ENCODE results near the gene TMEM175. TPM values are rescaled to one million over a fixed set of nuclear protein-coding genes. Genes with fewer than 3 reads are reported as not detected.

Gene TMEM175
- total RNA-seq, 3 donors from 2014 or later, result 12.5 to 15.6 (median 14.7) TPM

- Mint-ChIP-seq H3K27me3 (ENCODE audit: low read depth) (no peaks in the 10 kb centered on the region), H3K4me1 (ENCODE audit: low read depth) (no peaks in the 10 kb centered on the region), H3K4me3 (no peak overlapping the region), H3K36me3 (ENCODE audit: insufficient read depth) (peaks cover 5% of the 10 kb centered on the region), H3K9me3 (no peaks in the 10 kb centered on the region)
- no peak for ATAC-seq
- no peak for DNase-seq
Observed at GRCh38 chr4:960140-960635, 27.9 kb downstream of the TMEM175 start.

GRCh38 chr4:960636-961350 lies 28.5 kb downstream of the TMEM175 start:
- H3K4me1 Mint-ChIP-seq (ENCODE audit: low read depth), result no peaks in the 10 kb centered on the region
- H3K9me3 Mint-ChIP-seq, result no peaks in the 10 kb centered on the region
- no peaks in the 10 kb centered on the region for H3K27me3 Mint-ChIP-seq (ENCODE audit: low read depth)
- peaks cover 5% of the 10 kb centered on the region for H3K36me3 Mint-ChIP-seq (ENCODE audit: insufficient read depth)
- no peak for ATAC-seq
- DNase-seq, result no peak
- no peak overlapping the region for H3K4me3 Mint-ChIP-seq

- peaks cover 5% of the 10 kb centered on the region for H3K36me3 Mint-ChIP-seq (ENCODE audit: insufficient read depth)
- H3K9me3 Mint-ChIP-seq, result no peaks in the 10 kb centered on the region
- no peaks in the 10 kb centered on the region for H3K4me1 Mint-ChIP-seq (ENCODE audit: low read depth)
- ATAC-seq (no peak), DNase-seq (no peak)
- H3K4me3 Mint-ChIP-seq, result no peak overlapping the region
- no peaks in the 10 kb centered on the region for H3K27me3 Mint-ChIP-seq (ENCODE audit: low read depth)
Observed at GRCh38 chr4:961351-962230, 29.3 kb downstream of the TMEM175 start.

- H3K27me3 Mint-ChIP-seq (ENCODE audit: low read depth), result no peaks in the 10 kb centered on the region
- ATAC-seq (no peak), DNase-seq (no peak)
- H3K4me3 Mint-ChIP-seq, result no peak overlapping the region
- no peaks in the 10 kb centered on the region for H3K9me3 Mint-ChIP-seq
- no peaks in the 10 kb centered on the region for H3K4me1 Mint-ChIP-seq (ENCODE audit: low read depth)
- peaks cover 5% of the 10 kb centered on the region for H3K36me3 Mint-ChIP-seq (ENCODE audit: insufficient read depth)
Observed at GRCh38 chr4:962231-963208, 30.3 kb downstream of the TMEM175 start.

DNA sequence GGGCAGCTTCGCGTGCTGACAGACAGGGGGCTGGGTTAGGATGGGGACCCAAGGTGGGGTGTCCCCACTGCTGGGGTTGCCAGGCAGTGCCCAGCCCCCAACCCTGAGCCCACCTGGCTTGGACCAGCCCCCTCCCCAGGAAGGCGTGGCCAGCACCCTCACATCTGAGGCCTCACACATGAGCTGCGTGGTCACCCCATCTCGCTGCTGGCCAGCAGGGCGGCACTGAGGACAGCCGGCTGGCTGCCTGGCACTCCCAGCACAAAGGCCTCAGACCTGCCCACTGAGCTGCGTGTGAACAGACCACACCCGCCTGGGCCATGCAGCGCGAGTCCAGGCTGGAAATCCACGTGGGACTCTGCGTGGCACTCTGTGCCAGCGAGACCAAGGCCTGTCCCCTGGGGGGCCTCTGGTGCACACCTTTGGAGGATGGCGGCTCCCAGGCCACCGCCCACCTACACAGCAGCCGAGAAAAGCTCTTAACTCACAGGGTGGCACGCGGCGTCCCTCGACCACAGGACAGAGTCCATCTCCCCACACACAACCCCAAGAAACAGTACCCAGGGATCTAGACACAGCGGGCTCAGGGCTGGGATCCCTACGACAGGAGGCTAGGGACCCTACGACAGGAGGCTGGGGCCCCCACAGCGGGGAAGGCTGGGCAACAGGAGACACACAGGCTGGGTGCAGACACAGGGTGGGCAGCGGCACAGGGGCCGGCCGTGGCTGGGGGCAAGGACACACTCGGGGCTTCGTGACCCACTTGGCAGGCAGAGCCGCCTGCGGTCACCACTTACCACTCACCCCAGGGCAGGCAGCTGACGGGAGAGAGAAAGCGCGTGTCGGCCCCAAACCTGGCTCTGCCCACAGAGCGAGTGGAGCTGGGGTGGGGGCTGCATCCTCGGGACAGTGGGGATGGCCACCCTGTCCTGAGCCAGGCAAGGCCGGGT lies 31.3 kb downstream of the TMEM175 start:
- Mint-ChIP-seq H3K9me3 (no peaks in the 10 kb centered on the region), H3K4me1 (ENCODE audit: low read depth) (no peaks in the 10 kb centered on the region), H3K27me3 (ENCODE audit: low read depth) (no peaks in the 10 kb centered on the region), H3K36me3 (ENCODE audit: insufficient read depth) (peaks cover 2% of the 10 kb centered on the region), H3K4me3 (no peak overlapping the region)
- DNase-seq, result no peak
- no peak for ATAC-seq

- DNase-seq, result no peak
- H3K36me3 Mint-ChIP-seq (ENCODE audit: insufficient read depth), result peaks cover 2% of the 10 kb centered on the region
- no peak overlapping the region for H3K4me3 Mint-ChIP-seq
- no peaks in the 10 kb centered on the region for H3K4me1 Mint-ChIP-seq (ENCODE audit: low read depth)
- H3K9me3 Mint-ChIP-seq, result no peaks in the 10 kb centered on the region
- ATAC-seq, result no peak
- no peaks in the 10 kb centered on the region for H3K27me3 Mint-ChIP-seq (ENCODE audit: low read depth)
Observed at GRCh38 chr4:964346-965025, 32.2 kb downstream of the TMEM175 start.

DNA sequence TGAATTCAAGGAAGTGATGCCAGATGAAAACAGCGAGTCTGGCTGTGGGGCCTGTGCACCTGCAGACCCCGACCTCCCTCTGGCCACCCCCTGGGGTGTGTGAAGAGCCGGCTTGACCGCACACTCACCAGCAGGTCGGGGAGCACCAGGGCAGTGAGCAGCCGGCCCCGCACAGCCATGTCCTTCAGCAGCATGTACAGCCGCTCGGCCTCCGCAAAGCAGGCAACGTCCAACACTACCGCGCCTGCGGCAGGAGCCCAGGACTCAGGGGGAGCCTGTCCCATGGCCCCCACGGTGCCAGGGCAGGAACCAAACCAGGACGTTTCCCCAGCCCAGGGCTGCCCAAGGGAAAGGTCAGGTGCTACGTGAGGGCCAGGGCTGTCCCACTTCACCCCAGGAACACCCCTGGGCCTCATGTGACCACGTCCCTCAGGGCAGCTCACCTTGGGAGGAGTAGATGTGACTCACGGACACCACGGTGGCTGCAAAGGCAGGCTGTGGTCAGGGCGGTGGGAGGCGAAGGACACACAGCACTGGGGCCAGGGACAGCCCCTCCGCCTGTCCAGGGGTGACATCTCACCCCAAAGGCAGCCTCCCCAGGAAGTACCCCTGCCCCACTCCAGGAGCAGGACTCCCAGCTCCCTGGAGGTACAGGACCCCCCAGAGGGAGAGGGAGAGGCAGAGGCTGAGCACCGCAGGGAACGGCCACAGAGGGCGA lies 32.9 kb downstream of the TMEM175 start:
- H3K9me3 Mint-ChIP-seq, result no peaks in the 10 kb centered on the region
- ATAC-seq, result no peak

GRCh38 chr4:965766-966134 lies 33.5 kb downstream of the TMEM175 start:
- peaks cover 6% of the 10 kb centered on the region for H3K4me1 Mint-ChIP-seq (ENCODE audit: low read depth)
- no peaks in the 10 kb centered on the region for H3K36me3 Mint-ChIP-seq (ENCODE audit: insufficient read depth)
- no peaks in the 10 kb centered on the region for H3K9me3 Mint-ChIP-seq
- no peak for ATAC-seq
- H3K27me3 Mint-ChIP-seq (ENCODE audit: low read depth), result no peaks in the 10 kb centered on the region
- no peak for DNase-seq
- H3K4me3 Mint-ChIP-seq, result no peak overlapping the region

More for the DNA sequence above, 32.9 kb downstream of the TMEM175 start:
- Mint-ChIP-seq H3K36me3 (ENCODE audit: insufficient read depth) (no peaks in the 10 kb centered on the region), H3K4me1 (ENCODE audit: low read depth) (peaks cover under 1% of the 10 kb centered on the region), H3K4me3 (no peak overlapping the region), H3K27me3 (ENCODE audit: low read depth) (no peaks in the 10 kb centered on the region)
- DNase-seq, result no peak

GRCh38 chr4:966266-967112 lies 34.2 kb downstream of the TMEM175 start:
- DNase-seq (no peak), ATAC-seq (no peak)
- Mint-ChIP-seq H3K27me3 (ENCODE audit: low read depth) (no peaks in the 10 kb centered on the region), H3K4me1 (ENCODE audit: low read depth) (peaks cover 11% of the 10 kb centered on the region), H3K4me3 (no peak overlapping the region), H3K9me3 (no peaks in the 10 kb centered on the region), H3K36me3 (ENCODE audit: insufficient read depth) (no peaks in the 10 kb centered on the region)

GRCh38 chr4:967113-968104 lies 35.1 kb downstream of the TMEM175 start:
- ATAC-seq (no peak), DNase-seq (no peak)
- Mint-ChIP-seq H3K9me3 (no peaks in the 10 kb centered on the region), H3K4me1 (ENCODE audit: low read depth) (peaks cover 11% of the 10 kb centered on the region), H3K27me3 (ENCODE audit: low read depth) (no peaks in the 10 kb centered on the region), H3K4me3 (no peak overlapping the region), H3K36me3 (ENCODE audit: insufficient read depth) (no peaks in the 10 kb centered on the region)

GRCh38 chr4:968221-968620 lies 36.0 kb downstream of the TMEM175 start:
- ATAC-seq (no peak), DNase-seq (no peak)
- Mint-ChIP-seq H3K27me3 (ENCODE audit: low read depth) (no peaks in the 10 kb centered on the region), H3K9me3 (no peaks in the 10 kb centered on the region), H3K4me1 (ENCODE audit: low read depth) (peaks cover 11% of the 10 kb centered on the region), H3K4me3 (no peak overlapping the region), H3K36me3 (ENCODE audit: insufficient read depth) (no peaks in the 10 kb centered on the region)
